GM12874 (cell line): Measurements from ENCODE around the gene ERBB4.

Source experiments
- CTCF ChIP-seq: IDR thresholded peaks from 2 replicates; pipeline ENCODE4 v1.5.1; 2011; ENCODE audit warnings: low read depth, mild to moderate bottlenecking, control low read depth, low read length, moderate library complexity; ENCODE audit not compliant: insufficient read depth

Gene ERBB4

GRCh38 chr2:211494536-211494935 is 1044.1 kb downstream of the ERBB4 start:
- TF ChIP-seq CTCF = no peak

- TF ChIP-seq CTCF = no peak
Observed at GRCh38 chr2:211494085-211494484, 1044.5 kb downstream of the ERBB4 start.

DNA sequence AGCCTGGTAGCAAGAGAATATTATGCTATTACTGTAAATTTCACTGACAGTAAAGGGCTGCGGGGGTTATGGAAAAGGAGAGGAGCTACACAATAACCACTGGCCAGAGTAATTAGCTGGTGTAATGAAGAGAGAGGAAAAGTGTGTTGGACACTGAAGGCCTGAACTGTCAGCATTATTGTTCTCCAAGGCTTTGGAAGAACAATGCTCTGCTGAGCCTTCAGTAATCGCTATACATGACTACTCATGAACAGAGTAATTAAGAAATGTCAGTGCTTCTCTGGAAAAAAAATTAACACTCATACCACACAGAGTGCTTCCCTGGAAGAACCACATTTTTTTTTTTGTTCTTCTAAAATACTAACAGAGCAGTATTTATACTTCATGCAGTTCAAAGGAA is 1050.9 kb downstream of the ERBB4 start:
- no peak for TF ChIP-seq CTCF

DNA sequence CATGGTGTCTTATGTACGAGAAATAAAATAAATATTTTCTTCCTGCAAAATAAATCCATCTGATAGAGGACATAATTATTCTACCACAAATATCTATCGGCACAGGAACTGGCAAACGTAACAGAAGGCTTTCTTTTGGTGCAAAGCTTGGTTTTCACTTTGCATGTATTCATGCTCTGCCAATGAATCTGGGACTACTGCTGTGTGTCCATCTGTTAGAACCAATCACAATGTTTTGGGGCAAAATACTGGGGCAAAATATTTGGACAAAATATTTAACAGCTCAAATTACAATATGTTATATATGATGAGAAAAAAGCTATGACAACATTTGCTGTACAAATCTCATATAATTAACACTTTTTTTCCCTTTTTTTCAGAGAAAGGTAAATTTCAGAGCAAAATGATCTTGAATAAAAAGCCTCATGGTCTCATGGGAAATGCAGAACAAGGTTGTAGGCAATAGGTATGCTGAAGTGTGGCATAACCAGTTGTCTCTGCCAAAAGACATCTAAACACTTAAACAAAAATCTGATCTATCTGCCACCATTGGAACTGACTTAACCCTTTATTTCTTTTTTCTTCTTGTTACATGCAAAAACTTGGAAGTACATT is 1059.0 kb downstream of the ERBB4 start:
- no peak for TF ChIP-seq CTCF

GRCh38 chr2:211477537-211478275 is 1060.9 kb downstream of the ERBB4 start:
- TF ChIP-seq CTCF = no peak

- TF ChIP-seq CTCF = no peak
Observed at GRCh38 chr2:211473116-211473515, 1065.5 kb downstream of the ERBB4 start.

GRCh38 chr2:211469664-211470059 is 1068.9 kb downstream of the ERBB4 start:
- no peak for TF ChIP-seq CTCF
